Measurements from ENCODE around the gene CNTNAP2. TPM values are rescaled to one million over a fixed set of nuclear protein-coding genes. Genes with fewer than 3 reads are reported as not detected.

Gene CNTNAP2
- total and polyA plus RNA-seq, 9 of the 15 experiments (the other 6 are each of a cell fraction or from before 2014, with no cell fraction given) = 0.04 to 0.62 (median 0.09) TPM; not detected in 4

DNA sequence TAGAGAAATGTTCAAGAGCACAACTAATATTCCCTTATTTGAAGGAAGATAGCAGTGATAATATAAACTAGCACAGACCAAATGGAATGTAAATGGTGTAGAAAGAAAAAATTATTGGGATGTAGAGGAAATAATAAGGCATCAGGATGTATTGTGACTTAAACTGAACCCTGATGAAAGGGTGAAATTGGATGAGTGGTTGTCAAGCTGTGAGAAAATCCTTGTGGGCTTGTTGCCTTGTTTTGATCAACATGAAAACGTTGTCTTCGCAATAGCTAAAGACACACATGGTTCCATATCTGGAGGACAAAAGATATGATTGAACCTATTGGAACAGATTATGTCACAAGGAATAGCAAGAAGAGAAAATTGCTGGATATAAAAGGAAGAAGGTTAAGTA lies 40.3 kb upstream of the CNTNAP2 start (continued):
- TF ChIP-seq, protein P1, sequence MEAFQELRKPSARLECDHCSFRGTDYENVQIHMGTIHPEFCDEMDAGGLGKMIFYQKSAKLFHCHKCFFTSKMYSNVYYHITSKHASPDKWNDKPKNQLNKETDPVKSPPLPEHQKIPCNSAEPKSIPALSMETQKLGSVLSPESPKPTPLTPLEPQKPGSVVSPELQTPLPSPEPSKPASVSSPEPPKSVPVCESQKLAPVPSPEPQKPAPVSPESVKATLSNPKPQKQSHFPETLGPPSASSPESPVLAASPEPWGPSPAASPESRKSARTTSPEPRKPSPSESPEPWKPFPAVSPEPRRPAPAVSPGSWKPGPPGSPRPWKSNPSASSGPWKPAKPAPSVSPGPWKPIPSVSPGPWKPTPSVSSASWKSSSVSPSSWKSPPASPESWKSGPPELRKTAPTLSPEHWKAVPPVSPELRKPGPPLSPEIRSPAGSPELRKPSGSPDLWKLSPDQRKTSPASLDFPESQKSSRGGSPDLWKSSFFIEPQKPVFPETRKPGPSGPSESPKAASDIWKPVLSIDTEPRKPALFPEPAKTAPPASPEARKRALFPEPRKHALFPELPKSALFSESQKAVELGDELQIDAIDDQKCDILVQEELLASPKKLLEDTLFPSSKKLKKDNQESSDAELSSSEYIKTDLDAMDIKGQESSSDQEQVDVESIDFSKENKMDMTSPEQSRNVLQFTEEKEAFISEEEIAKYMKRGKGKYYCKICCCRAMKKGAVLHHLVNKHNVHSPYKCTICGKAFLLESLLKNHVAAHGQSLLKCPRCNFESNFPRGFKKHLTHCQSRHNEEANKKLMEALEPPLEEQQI (IDR thresholded peaks at IDR 0.05) = no peak
- no peak for TF ChIP-seq BCL6 (CRISPR knock-in tag; IDR thresholded peaks at IDR 0.05)
- TF ChIP-seq, protein P2, sequence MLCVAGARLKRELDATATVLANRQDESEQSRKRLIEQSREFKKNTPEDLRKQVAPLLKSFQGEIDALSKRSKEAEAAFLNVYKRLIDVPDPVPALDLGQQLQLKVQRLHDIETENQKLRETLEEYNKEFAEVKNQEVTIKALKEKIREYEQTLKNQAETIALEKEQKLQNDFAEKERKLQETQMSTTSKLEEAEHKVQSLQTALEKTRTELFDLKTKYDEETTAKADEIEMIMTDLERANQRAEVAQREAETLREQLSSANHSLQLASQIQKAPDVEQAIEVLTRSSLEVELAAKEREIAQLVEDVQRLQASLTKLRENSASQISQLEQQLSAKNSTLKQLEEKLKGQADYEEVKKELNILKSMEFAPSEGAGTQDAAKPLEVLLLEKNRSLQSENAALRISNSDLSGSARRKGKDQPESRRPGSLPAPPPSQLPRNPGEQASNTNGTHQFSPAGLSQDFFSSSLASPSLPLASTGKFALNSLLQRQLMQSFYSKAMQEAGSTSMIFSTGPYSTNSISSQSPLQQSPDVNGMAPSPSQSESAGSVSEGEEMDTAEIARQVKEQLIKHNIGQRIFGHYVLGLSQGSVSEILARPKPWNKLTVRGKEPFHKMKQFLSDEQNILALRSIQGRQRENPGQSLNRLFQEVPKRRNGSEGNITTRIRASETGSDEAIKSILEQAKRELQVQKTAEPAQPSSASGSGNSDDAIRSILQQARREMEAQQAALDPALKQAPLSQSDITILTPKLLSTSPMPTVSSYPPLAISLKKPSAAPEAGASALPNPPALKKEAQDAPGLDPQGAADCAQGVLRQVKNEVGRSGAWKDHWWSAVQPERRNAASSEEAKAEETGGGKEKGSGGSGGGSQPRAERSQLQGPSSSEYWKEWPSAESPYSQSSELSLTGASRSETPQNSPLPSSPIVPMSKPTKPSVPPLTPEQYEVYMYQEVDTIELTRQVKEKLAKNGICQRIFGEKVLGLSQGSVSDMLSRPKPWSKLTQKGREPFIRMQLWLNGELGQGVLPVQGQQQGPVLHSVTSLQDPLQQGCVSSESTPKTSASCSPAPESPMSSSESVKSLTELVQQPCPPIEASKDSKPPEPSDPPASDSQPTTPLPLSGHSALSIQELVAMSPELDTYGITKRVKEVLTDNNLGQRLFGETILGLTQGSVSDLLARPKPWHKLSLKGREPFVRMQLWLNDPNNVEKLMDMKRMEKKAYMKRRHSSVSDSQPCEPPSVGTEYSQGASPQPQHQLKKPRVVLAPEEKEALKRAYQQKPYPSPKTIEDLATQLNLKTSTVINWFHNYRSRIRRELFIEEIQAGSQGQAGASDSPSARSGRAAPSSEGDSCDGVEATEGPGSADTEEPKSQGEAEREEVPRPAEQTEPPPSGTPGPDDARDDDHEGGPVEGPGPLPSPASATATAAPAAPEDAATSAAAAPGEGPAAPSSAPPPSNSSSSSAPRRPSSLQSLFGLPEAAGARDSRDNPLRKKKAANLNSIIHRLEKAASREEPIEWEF (CRISPR knock-in tag; IDR thresholded peaks at IDR 0.05) = no peak
- no peak for TF ChIP-seq XRCC5 (IDR thresholded peaks at IDR 0.05; ENCODE audit: low read depth, low read length)
- TF ChIP-seq, protein P3, sequence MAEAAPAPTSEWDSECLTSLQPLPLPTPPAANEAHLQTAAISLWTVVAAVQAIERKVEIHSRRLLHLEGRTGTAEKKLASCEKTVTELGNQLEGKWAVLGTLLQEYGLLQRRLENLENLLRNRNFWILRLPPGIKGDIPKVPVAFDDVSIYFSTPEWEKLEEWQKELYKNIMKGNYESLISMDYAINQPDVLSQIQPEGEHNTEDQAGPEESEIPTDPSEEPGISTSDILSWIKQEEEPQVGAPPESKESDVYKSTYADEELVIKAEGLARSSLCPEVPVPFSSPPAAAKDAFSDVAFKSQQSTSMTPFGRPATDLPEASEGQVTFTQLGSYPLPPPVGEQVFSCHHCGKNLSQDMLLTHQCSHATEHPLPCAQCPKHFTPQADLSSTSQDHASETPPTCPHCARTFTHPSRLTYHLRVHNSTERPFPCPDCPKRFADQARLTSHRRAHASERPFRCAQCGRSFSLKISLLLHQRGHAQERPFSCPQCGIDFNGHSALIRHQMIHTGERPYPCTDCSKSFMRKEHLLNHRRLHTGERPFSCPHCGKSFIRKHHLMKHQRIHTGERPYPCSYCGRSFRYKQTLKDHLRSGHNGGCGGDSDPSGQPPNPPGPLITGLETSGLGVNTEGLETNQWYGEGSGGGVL (CRISPR knock-in tag; IDR thresholded peaks at IDR 0.05) = no peak
- no peak for TF ChIP-seq ETV5 (CRISPR knock-in tag; IDR thresholded peaks at IDR 0.05; ENCODE audit: low read depth)
- TF ChIP-seq ADNP (tag; IDR thresholded peaks at IDR 0.05) = no peak
- no peak for TF ChIP-seq LEF1 (IDR thresholded peaks at IDR 0.05)
- no peak for TF ChIP-seq PHF20 (IDR thresholded peaks at IDR 0.05; ENCODE audit: partially characterized antibody)
- no peak for TF ChIP-seq ARHGAP35 (IDR thresholded peaks at IDR 0.05; ENCODE audit: partially characterized antibody)
- TF ChIP-seq, protein P4, sequence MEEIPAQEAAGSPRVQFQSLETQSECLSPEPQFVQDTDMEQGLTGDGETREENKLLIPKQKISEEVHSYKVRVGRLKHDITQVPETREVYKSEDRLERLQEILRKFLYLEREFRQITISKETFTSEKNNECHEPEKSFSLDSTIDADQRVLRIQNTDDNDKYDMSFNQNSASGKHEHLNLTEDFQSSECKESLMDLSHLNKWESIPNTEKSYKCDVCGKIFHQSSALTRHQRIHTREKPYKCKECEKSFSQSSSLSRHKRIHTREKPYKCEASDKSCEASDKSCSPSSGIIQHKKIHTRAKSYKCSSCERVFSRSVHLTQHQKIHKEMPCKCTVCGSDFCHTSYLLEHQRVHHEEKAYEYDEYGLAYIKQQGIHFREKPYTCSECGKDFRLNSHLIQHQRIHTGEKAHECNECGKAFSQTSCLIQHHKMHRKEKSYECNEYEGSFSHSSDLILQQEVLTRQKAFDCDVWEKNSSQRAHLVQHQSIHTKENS (CRISPR knock-in tag; IDR thresholded peaks at IDR 0.05) = no peak
- TF ChIP-seq TCF7 (IDR thresholded peaks at IDR 0.05; ENCODE audit: borderline replicate concordance) = no peak
- no peak for TF ChIP-seq ZNF12 (CRISPR knock-in tag; IDR thresholded peaks at IDR 0.05)
- TF ChIP-seq CREB3 (tag; conservative IDR thresholded peaks at IDR 0.05; ENCODE audit: low read depth) = no peak
